ENCODE measurements around the gene SIGLEC15.

Gene SIGLEC15

GRCh38 chr18:45879681-45880655 is 54.5 kb downstream of the SIGLEC15 start:
- Histone ChIP-seq H3K79me2 (ENCODE audit: insufficient read depth, low read length) (no peaks in the 10 kb centered on the region), H3K4me1 (ENCODE audit: insufficient read depth, low read length) (no peaks in the 10 kb centered on the region), H3K9ac (ENCODE audit: low read depth, low read length) (no peak overlapping the region), H3K36me3 (ENCODE audit: insufficient read depth, low read length) (peaks cover 74% of the 10 kb centered on the region), H3K4me3 (ENCODE audit: low read depth in 1 of 2, low read length in 2 of 2) (no peak overlapping the region), H4K20me1 (ENCODE audit: insufficient read depth, low read length) (no peaks in the 10 kb centered on the region), H3K27me3 (ENCODE audit: insufficient read depth, low read length, poor library complexity) (no peaks in the 10 kb centered on the region), H3K27ac (ENCODE audit: low read length) (no peak overlapping the region), H2AFZ (ENCODE audit: low read depth, low read length) (no peak overlapping the region), H3K9me3 (ENCODE audit: insufficient read depth, low read length, severe bottlenecking) (peaks cover 3% of the 10 kb centered on the region), H3K4me2 (ENCODE audit: insufficient read depth, low read length) (no peak overlapping the region)
- TF ChIP-seq, protein P1, sequence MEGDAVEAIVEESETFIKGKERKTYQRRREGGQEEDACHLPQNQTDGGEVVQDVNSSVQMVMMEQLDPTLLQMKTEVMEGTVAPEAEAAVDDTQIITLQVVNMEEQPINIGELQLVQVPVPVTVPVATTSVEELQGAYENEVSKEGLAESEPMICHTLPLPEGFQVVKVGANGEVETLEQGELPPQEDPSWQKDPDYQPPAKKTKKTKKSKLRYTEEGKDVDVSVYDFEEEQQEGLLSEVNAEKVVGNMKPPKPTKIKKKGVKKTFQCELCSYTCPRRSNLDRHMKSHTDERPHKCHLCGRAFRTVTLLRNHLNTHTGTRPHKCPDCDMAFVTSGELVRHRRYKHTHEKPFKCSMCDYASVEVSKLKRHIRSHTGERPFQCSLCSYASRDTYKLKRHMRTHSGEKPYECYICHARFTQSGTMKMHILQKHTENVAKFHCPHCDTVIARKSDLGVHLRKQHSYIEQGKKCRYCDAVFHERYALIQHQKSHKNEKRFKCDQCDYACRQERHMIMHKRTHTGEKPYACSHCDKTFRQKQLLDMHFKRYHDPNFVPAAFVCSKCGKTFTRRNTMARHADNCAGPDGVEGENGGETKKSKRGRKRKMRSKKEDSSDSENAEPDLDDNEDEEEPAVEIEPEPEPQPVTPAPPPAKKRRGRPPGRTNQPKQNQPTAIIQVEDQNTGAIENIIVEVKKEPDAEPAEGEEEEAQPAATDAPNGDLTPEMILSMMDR (IDR thresholded peaks at IDR 0.05; ENCODE audit: borderline replicate concordance, extremely low read depth, low read length, poor library complexity, severe bottlenecking), result peak; percentile 99
- no peak for TF ChIP-seq EZH2 (IDR thresholded peaks at IDR 0.05; ENCODE audit: borderline replicate concordance, low read depth, low read length, severe bottlenecking)
- ATAC-seq (ENCODE audit: insufficient read depth, low read depth), result peak; percentile 99
- DNase-seq, result peak; percentile 73

DNA sequence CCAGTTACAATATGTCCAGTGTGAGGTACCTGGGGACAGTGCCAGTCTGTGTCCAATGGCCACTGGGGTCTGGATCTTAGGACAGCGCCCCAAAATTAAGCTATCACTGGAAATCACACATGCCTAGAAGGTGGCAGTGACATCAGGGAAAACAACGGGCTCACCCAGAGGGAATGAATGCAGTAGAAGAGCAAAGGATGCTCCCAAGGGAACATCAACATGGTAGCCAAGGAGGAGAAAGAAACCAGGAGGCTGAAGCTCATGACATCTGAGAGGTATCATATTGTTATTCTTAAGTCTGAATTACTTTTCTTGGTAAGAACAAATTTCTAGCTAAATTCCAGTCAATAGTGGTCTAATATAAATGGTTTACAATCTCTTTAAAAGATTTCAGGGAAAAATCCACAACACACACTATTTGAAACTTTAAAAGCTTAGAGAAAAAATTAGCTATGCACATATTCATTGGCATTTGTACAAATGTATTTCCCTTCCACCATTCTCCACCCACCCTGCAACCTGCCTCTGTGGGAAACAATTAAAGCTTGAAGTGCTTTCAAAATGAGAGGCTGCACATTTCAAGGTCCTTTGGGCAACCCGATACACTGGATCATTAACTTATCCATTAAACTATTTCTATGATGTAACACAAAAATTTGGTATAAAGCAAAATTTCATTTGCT is 55.5 kb downstream of the SIGLEC15 start:
- ATAC-seq (ENCODE audit: insufficient read depth, low read depth) (no peak), DNase-seq (no peak)
- H3K27ac ChIP-seq (ENCODE audit: low read length), result no peak overlapping the region
- H3K27me3 ChIP-seq (ENCODE audit: insufficient read depth, low read length, poor library complexity), result no peaks in the 10 kb centered on the region
- no peak overlapping the region for H3K4me3 ChIP-seq (ENCODE audit: low read depth in 1 of 2, low read length in 2 of 2)
- no peak overlapping the region for H3K4me2 ChIP-seq (ENCODE audit: insufficient read depth, low read length)
- H2AFZ ChIP-seq (ENCODE audit: low read depth, low read length), result no peak overlapping the region
- no peaks in the 10 kb centered on the region for H4K20me1 ChIP-seq (ENCODE audit: insufficient read depth, low read length)
- H3K4me1 ChIP-seq (ENCODE audit: insufficient read depth, low read length), result no peaks in the 10 kb centered on the region
- H3K9me3 ChIP-seq (ENCODE audit: insufficient read depth, low read length, severe bottlenecking), result no peaks in the 10 kb centered on the region
- peaks cover 66% of the 10 kb centered on the region for H3K36me3 ChIP-seq (ENCODE audit: insufficient read depth, low read length)
- TF ChIP-seq, protein P1 (IDR thresholded peaks at IDR 0.05; ENCODE audit: borderline replicate concordance, extremely low read depth, low read length, poor library complexity, severe bottlenecking), result no peak
- no peak for TF ChIP-seq EZH2 (IDR thresholded peaks at IDR 0.05; ENCODE audit: borderline replicate concordance, low read depth, low read length, severe bottlenecking)
- H3K9ac ChIP-seq (ENCODE audit: low read depth, low read length), result no peak overlapping the region
- H3K79me2 ChIP-seq (ENCODE audit: insufficient read depth, low read length), result no peaks in the 10 kb centered on the region

DNA sequence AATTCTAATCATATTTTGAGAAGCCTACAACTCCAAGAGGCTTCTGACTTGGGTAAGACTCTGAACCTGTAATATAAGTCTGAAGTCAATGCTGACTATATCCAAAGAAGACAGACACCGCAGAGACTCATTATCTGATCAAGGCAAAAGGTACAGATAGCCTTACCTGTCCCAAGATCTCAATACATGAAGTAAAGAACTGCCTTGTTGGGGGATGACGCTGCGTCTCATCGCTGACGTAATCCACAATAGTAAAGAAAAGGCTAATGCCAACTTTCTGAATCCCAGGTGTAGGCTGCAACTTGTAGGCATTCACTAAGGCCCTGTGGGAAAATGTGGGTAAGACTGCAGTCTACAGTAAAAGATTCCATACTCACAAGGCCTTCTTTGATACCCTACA is 62.1 kb downstream of the SIGLEC15 start:
- H3K27ac ChIP-seq (ENCODE audit: low read length), result no peak overlapping the region
- TF ChIP-seq EZH2 (IDR thresholded peaks at IDR 0.05; ENCODE audit: borderline replicate concordance, low read depth, low read length, severe bottlenecking), result no peak
- TF ChIP-seq, protein P1 (IDR thresholded peaks at IDR 0.05; ENCODE audit: borderline replicate concordance, extremely low read depth, low read length, poor library complexity, severe bottlenecking), result no peak
- H3K9me3 ChIP-seq (ENCODE audit: insufficient read depth, low read length, severe bottlenecking), result no peaks in the 10 kb centered on the region
- H3K4me1 ChIP-seq (ENCODE audit: insufficient read depth, low read length), result no peaks in the 10 kb centered on the region
- no peak overlapping the region for H3K4me3 ChIP-seq (ENCODE audit: low read depth in 1 of 2, low read length in 2 of 2)
- H2AFZ ChIP-seq (ENCODE audit: low read depth, low read length), result no peak overlapping the region
- H3K4me2 ChIP-seq (ENCODE audit: insufficient read depth, low read length), result no peak overlapping the region
- ATAC-seq (ENCODE audit: insufficient read depth, low read depth) (no peak), DNase-seq (no peak)
- H3K79me2 ChIP-seq (ENCODE audit: insufficient read depth, low read length), result no peaks in the 10 kb centered on the region
- no peak overlapping the region for H3K9ac ChIP-seq (ENCODE audit: low read depth, low read length)
- H3K36me3 ChIP-seq (ENCODE audit: insufficient read depth, low read length), result peaks cover 51% of the 10 kb centered on the region
- H3K27me3 ChIP-seq (ENCODE audit: insufficient read depth, low read length, poor library complexity), result no peaks in the 10 kb centered on the region
- H4K20me1 ChIP-seq (ENCODE audit: insufficient read depth, low read length), result no peaks in the 10 kb centered on the region
